ENCODE data around the gene CMSS1.

CMSS1 gene

GRCh38 chr3:99875929-99876841 is 58.5 kb downstream of the CMSS1 start:
- peak; percentile 65 for DNase-seq

GRCh38 chr3:99877031-99877579 is 59.4 kb downstream of the CMSS1 start:
- DNase-seq: no peak

GRCh38 chr3:99878005-99878404 is 60.3 kb downstream of the CMSS1 start:
- no peak for DNase-seq

- no peak for DNase-seq
Observed at GRCh38 chr3:99879275-99879674, 61.6 kb downstream of the CMSS1 start.

- no peak for DNase-seq
Observed at GRCh38 chr3:99881121-99881524, 63.5 kb downstream of the CMSS1 start.

GRCh38 chr3:99882436-99883137 is 64.9 kb downstream of the CMSS1 start:
- no peak for DNase-seq

GRCh38 chr3:99883138-99883461 is 65.4 kb downstream of the CMSS1 start:
- DNase-seq: no peak

- no peak for DNase-seq
Observed at GRCh38 chr3:99883693-99884092, 66.0 kb downstream of the CMSS1 start.

GRCh38 chr3:99884484-99884883 is 66.8 kb downstream of the CMSS1 start:
- no peak for DNase-seq

- DNase-seq: no peak
Observed at GRCh38 chr3:99885085-99885484, 67.4 kb downstream of the CMSS1 start.

GRCh38 chr3:99885851-99886250 is 68.2 kb downstream of the CMSS1 start:
- DNase-seq: no peak

- no peak for DNase-seq
Observed at GRCh38 chr3:99891610-99892285, 74.1 kb downstream of the CMSS1 start.

GRCh38 chr3:99892332-99892731 is 74.7 kb downstream of the CMSS1 start:
- no peak for DNase-seq

- no peak for DNase-seq
Observed at GRCh38 chr3:99895131-99895696, 77.6 kb downstream of the CMSS1 start.

GRCh38 chr3:99895703-99896441 is 78.2 kb downstream of the CMSS1 start:
- DNase-seq: peak; percentile 79

- peak; percentile 56 for DNase-seq
Observed at GRCh38 chr3:99896482-99896881, 78.8 kb downstream of the CMSS1 start.

GRCh38 chr3:99899603-99900002 is 81.9 kb downstream of the CMSS1 start:
- DNase-seq: no peak

- DNase-seq: no peak
Observed at GRCh38 chr3:99900248-99900647, 82.6 kb downstream of the CMSS1 start.

- DNase-seq: peak; percentile 36
Observed at GRCh38 chr3:99901200-99901926, 83.7 kb downstream of the CMSS1 start.

- no peak for DNase-seq
Observed at GRCh38 chr3:99902091-99902490, 84.4 kb downstream of the CMSS1 start.

GRCh38 chr3:99903869-99904268 is 86.2 kb downstream of the CMSS1 start:
- DNase-seq: no peak

Data from NCI-H146 (cell line).